Thyroid gland (tissue), 4 donors: Measurements from ENCODE around the gene CD180.

Source experiments
- POLR2A ChIP-seq, 2 donors: fragments of 450-650 bp; IDR thresholded peaks; one replicate each; pipeline ENCODE4 v1.6.1; 2017; ENCODE audit warnings: antibody characterized with exemption in 2 of 2, mild to moderate bottlenecking in 2 of 2, moderate library complexity in 1 of 2
- TF ChIP-seq, protein P1 (sequence below), 6 experiments: fragments of 200-600 bp in 3 of 6; fragments of 450-650 bp in 3 of 6; sonication (generic) in 3 of 6; IDR thresholded peaks; one replicate each; pipeline ENCODE4 v1.5.1; 2016 to 2019; ENCODE audit warnings: antibody characterized with exemption in 6 of 6, mild to moderate bottlenecking in 2 of 6, inconsistent platforms in 1 of 6, moderate library complexity in 1 of 6

DNA sequence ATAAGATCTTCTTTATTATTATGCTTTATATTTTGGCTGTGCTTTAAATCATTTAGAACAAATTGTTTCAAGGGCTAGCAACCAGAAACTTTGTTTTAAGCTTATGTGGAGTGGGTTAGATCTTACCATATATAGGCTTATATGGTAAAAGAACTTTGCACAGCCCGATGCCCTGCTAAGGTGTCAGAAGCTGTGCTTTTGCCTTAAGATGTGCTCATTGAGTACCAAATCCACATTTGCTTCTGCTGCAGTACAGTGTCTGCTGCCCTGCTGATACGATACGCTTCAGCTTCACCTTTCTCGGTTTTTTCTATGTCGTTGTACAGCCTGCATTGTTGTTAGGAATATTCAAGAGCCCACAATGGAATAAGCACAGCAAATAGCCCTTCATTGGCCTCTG, 34.8 kb downstream of the CD180 start:
- TF ChIP-seq, protein P1, sequence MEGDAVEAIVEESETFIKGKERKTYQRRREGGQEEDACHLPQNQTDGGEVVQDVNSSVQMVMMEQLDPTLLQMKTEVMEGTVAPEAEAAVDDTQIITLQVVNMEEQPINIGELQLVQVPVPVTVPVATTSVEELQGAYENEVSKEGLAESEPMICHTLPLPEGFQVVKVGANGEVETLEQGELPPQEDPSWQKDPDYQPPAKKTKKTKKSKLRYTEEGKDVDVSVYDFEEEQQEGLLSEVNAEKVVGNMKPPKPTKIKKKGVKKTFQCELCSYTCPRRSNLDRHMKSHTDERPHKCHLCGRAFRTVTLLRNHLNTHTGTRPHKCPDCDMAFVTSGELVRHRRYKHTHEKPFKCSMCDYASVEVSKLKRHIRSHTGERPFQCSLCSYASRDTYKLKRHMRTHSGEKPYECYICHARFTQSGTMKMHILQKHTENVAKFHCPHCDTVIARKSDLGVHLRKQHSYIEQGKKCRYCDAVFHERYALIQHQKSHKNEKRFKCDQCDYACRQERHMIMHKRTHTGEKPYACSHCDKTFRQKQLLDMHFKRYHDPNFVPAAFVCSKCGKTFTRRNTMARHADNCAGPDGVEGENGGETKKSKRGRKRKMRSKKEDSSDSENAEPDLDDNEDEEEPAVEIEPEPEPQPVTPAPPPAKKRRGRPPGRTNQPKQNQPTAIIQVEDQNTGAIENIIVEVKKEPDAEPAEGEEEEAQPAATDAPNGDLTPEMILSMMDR (IDR thresholded peaks at IDR 0.05) = no peak
- TF ChIP-seq POLR2A (IDR thresholded peaks at IDR 0.05) = no peak
